H7 (cell line): Measurements from ENCODE around the gene SIN3B. TPM values are rescaled to one million over a fixed set of nuclear protein-coding genes. Genes with fewer than 3 reads are reported as not detected.
"Not testable (repeated sequence)": the region's sequence is repeated elsewhere in the genome, so short reads cannot be mapped to it uniquely, and the experiment has no call there.

Experiments used
- DNase-seq: peaks from one replicate; pipeline ENCODE4 v3.0.0; 2012
- H3K27me3 ChIP-seq: 2 replicates; pipeline ENCODE4 v1.6.0; 2011; ENCODE audit warnings: mild to moderate bottlenecking, low read length; ENCODE audit not compliant: control insufficient read depth, insufficient read depth
- H3K36me3 ChIP-seq: replicated peaks from 2 replicates; pipeline ENCODE4 v1.5.1; 2011; ENCODE audit warnings: low read length; ENCODE audit not compliant: control insufficient read depth, insufficient read depth
- H3K4me3 ChIP-seq: 2 replicates; pipeline ENCODE4 v1.5.1; 2011; ENCODE audit warnings: low read depth, mild to moderate bottlenecking, control low read depth, low read length, moderate library complexity; ENCODE audit not compliant: insufficient read depth
- total RNA-seq: library from RNA; depleted of rRNA; stranded (reverse); fragments of >200 nt; shearing (Covaris generic); gene quantifications from 2 replicates; pipeline ENCODE4 v1.2.3, GENCODE V29; 2014

Gene SIN3B
- total RNA-seq, 1 experiment from 2014 or later, result 47.3 TPM

DNA sequence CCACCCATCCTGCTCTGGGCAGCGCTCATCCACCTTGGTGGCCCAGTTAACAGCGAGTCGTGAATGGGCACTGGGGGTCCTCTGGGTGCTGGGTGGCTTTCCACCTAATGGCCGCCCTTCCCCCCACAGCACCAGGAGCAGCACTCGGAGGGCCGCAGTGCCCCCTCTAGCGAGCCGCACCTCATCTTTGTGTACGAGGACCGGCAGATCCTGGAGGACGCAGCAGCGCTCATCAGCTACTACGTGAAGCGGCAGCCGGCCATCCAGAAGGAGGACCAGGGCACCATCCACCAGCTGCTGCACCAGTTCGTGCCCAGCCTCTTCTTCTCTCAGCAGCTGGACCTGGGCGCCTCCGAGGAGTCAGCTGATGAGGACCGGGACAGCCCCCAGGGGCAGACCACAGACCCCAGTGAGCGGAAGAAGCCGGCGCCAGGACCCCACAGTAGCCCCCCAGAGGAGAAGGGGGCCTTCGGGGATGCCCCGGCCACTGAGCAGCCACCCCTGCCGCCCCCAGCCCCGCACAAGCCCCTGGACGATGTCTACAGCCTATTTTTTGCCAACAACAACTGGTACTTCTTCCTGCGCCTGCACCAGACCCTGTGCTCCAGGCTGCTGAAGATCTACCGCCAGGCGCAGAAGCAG lies 40.3 kb downstream of the SIN3B start:
- no peaks in the 10 kb centered on the region for H3K27me3 ChIP-seq
- H3K4me3 ChIP-seq, result no peak overlapping the region
- DNase-seq, result no peak
- peaks cover 48% of the 10 kb centered on the region for H3K36me3 ChIP-seq

DNA sequence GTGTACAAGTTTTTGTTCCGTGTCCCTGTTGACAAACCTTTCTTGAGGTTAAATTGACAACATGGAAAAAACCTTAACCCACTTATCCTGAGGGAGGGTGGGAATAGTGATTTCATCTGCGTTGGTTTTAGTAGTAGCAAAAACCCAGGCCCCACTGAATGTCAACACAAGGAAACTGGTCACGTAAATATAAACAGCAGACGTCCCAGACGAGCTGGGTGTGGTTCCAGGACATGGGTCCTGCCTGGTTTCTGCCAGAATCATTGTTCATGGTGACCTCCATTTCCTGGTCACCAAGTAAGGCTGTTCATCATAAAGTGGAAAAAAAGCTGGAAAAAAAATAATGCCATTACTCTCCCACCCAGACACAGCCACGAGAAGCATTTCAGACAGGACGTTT lies 42.7 kb downstream of the SIN3B start:
- Histone ChIP-seq H3K36me3 (peaks cover 36% of the 10 kb centered on the region), H3K4me3 (no peak overlapping the region), H3K27me3 (no peaks in the 10 kb centered on the region)
- DNase-seq, result no peak

DNA sequence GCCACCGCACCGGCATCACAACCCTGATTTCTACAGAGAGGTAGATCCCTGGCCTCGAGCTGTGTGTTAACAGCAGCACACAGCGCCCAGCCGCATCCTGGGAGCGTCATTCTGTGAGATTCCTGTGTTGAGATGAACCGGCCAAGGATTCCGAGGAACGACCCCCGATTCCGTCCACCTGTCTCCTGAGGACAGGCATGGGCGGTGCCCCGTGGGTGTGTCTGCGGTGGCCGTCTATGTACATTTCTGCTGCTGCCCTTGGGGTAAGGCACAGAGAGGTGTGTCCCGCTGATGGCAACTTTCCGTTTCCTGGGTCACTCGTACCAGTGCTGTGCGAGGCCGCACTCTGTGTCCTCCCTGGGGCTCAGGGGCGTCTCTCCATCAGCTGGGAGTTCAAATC lies 43.5 kb downstream of the SIN3B start:
- no peak for DNase-seq
- no peak overlapping the region for H3K4me3 ChIP-seq
- H3K36me3 ChIP-seq, result peaks cover 38% of the 10 kb centered on the region
- H3K27me3 ChIP-seq, result no peaks in the 10 kb centered on the region

DNA sequence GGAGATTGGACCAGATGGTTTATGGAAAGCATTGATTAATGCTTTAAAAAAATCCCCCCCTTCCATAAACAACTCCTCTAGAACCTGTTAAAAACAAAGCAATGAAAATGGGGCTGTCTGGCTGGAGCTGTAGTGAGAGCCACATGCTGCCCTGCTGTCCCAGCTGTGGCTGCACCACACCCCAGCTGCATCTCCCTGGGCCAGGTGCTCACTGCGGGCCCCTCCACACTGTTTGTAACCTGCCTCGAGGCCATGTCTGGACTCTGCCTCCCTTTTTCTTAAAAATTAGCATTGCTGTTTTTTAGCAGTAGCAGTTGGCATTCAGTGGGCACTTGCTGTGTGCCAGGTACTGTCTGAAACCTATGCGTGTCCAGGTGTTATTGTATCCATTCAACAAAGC lies 44.4 kb downstream of the SIN3B start:
- Histone ChIP-seq H3K36me3 (peaks cover 35% of the 10 kb centered on the region), H3K27me3 (no peaks in the 10 kb centered on the region)

DNA sequence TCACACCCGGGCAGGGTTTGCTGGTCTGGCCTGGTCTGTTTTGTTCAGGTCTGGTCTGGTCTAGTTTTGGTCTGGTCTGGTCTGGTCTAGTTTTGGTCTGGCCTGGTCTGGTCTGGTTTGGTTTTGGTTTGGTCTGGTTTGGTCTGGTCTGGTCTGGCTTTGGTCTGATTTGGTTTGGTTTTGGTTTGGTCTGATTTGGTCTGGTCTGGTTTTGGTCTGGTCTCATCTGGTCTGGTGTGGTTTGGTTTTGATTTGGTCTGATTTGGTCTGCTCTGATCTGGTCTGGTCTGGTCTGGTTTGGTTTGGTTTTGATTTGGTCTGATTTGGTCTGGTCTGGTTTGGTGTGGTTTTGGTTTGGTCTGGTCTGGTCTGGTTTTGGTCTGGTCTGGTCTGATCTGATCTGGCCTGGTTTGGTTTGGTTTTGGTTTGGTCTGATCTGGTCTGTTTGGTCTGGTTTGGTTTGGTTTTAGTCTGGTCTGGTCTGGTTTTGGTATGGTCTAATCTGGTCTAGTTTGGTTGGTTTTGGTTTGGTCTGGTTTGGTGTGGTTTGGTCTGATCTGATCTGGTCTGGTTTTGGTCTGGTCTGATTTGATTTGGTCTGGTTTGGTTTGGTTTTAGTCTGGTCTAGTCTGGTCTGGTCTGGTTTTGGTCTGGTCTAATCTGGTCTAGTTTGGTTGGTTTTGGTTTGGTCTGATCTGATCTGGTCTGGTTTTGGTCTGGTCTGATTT lies 45.2 kb downstream of the SIN3B start:
- no peaks in the 10 kb centered on the region for H3K27me3 ChIP-seq
- peaks cover 36% of the 10 kb centered on the region for H3K36me3 ChIP-seq
- DNase-seq, result no peak
- H3K4me3 ChIP-seq, result no peak overlapping the region

More for the DNA sequence above, 44.4 kb downstream of the SIN3B start:
- no peak overlapping the region for H3K4me3 ChIP-seq
- DNase-seq, result no peak

DNA sequence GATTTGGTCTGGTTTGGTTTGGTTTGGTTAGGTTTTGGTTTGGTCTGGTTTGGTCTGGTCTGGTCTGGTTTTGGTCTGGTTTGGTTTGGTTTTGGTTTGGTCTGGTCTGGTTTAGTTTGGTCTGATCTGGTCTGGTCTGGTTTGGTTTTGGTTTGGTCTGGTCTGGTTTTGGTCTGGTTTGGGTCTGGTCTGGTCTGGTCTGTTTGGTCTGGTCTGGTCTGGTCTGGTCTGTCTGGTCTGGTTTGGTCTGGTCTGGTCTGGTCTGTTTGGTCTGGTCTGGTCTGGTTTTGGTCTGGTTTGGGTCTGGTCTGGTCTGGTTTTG lies 45.7 kb downstream of the SIN3B start:
- not testable (repeated sequence) for H3K27me3 ChIP-seq, DNase-seq, H3K4me3 ChIP-seq
- peaks cover 38% of the 10 kb centered on the region for H3K36me3 ChIP-seq

DNA sequence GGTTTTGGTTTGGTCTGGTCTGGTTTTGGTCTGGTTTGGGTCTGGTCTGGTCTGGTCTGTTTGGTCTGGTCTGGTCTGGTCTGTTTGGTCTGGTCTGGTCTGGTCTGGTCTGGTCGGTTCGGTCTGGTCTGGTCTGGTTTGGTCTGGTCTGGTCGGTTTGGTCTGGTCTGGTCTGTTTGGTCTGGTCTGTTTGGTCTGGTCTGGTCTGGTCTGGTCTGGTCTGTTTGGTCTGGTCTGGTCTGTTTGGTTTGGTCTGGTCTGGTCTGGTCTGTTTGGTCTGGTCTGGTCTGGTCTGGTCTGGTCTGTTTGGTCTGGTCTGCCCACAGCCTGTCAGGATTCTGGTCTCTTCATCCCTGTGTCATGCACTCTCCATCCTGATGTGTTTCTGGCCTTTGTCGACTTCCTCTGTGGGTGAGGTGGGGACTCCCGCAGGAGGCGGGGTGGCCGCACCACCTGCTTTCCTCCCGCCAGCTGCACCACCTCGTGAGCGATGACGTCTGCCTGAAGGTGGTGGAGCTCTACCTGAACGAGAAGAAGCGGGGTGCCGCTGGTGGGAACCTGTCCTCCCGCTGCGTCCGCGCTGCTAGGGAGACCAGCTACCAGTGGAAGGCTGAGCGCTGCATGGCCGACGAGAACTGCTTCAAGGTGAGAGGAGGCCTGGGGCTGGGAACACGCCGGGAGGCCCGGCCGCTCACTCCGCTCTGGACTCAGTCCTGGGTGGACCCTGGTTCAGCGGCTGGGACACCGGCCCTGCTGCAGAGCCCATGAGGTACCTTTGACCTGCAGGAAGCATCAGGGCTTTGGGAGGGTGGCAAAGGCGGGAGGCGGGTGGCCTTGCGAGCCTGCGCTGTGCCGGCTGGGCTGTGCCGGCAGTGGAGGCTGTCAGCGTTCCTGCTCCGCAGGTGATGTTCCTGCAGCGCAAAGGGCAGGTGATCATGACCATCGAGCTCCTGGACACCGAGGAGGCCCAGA lies 46.7 kb downstream of the SIN3B start:
- Histone ChIP-seq H3K4me3 (no peak overlapping the region), H3K36me3 (peaks cover 35% of the 10 kb centered on the region), H3K27me3 (no peaks in the 10 kb centered on the region)
- DNase-seq, result no peak

DNA sequence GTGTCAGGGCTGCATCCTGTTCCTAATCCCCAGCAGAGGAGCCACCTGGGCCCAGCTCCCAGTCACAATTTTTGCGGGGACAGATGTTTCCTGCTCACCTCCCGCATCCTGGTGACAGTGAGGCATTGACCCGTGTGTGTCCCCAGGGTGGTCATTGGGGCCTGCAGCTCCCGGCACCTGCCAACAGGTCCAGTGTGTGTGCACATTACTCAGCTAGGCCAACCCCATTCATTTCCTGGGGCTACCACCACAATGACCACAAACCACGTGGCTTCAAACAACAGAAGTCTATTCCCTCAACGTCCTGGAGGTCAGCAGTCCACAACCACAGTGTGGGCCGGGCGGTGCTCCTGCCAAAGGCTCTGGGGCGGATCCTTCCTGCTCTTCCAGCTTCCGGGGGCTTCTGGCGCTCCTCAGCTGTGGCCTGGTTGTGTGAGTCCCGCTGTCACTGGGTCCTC lies 47.7 kb downstream of the SIN3B start:
- Histone ChIP-seq H3K36me3 (peaks cover 25% of the 10 kb centered on the region), H3K4me3 (no peak overlapping the region), H3K27me3 (no peaks in the 10 kb centered on the region)
- DNase-seq, result no peak

DNA sequence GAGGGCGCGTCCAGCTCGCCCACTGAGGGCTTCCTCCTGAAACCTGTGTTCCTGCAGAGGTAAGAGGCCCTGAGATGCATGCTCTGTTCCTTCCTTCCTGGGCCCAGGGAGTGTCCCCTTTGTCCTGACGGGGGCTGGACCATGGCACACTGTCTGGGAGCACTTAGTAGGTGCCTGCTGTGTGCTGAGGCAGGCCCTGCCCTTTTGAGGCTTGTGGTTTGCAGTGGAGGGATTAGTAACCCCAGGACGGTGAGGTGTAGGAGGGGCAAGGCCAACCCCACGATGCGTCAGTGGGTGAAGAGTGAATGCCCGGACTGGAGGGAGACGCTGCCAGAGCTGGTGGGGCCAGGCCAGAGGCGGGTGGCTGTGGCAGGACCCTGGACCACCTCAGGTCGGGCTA lies 48.4 kb downstream of the SIN3B start:
- Histone ChIP-seq H3K36me3 (peaks cover 23% of the 10 kb centered on the region), H3K27me3 (no peaks in the 10 kb centered on the region), H3K4me3 (no peak overlapping the region)
- DNase-seq, result no peak

DNA sequence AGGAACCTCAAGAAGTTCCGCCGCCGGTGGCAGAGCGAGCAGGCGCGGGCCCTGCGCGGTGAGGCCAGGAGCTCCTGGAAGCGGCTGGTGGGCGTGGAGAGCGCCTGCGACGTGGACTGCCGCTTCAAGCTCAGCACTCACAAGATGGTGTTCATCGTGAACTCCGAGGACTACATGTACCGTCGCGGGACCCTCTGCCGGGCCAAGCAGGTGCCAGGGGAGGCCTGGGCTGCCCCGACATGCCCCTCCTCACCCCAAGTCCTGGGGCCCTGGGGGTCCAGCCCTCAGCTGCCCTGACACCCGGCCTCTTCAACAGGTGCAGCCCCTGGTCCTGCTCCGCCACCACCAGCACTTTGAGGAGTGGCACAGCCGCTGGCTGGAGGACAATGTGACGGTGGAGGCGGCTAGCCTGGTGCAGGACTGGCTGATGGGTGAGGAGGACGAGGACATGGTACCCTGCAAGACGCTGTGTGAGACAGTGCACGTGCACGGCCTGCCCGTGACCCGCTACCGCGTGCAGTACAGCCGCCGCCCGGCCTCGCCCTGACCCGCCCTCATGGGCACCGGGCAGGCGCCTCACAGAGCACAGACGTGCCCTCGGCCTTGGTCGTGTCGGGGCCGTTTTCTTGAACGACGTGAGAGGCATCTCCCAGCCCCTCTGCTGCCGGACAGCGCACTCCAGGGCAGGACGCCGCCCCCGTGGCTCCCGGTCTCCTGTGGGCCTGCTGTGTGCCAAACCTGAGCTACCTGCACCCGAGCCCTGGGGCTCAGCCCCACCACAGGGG lies 49.2 kb downstream of the SIN3B start:
- H3K36me3 ChIP-seq, result peaks cover 20% of the 10 kb centered on the region
- no peak for DNase-seq
- no peak overlapping the region for H3K4me3 ChIP-seq
- no peaks in the 10 kb centered on the region for H3K27me3 ChIP-seq

DNA sequence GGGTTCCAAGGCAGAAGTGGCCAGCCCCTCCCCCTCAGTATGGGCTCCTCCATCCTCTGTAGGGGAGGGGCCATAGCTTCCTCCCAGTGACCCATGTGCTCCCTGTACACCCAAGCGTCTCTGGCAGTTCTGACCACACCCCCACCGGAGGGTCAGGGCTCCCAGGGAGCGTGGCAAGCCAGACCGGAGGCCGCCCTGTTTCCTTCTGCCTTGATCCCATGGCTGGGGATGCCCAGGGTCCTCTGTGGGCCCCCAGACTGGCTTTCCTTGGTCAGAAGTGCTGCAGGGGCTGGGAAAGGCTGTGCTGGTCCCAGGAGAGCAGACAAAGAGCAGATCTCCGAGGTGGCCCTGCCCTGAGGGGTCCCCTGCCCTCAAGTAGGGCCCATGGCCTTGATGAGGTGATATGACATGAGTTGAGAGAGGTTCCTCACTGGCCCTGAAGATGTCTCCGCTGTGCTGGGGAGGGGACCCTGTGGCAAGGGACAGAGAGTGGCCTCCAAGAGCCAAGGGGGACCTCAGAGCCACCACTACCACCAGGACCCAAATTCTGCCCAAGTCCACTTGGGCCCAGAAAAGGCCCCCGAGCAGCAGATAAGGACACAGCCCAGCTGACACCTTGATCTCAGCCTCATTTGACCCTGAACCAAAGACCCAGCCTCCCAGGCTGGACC lies 51.8 kb downstream of the SIN3B start:
- DNase-seq, result no peak
- Histone ChIP-seq H3K27me3 (no peaks in the 10 kb centered on the region), H3K4me3 (no peak overlapping the region), H3K36me3 (peaks cover 17% of the 10 kb centered on the region)

DNA sequence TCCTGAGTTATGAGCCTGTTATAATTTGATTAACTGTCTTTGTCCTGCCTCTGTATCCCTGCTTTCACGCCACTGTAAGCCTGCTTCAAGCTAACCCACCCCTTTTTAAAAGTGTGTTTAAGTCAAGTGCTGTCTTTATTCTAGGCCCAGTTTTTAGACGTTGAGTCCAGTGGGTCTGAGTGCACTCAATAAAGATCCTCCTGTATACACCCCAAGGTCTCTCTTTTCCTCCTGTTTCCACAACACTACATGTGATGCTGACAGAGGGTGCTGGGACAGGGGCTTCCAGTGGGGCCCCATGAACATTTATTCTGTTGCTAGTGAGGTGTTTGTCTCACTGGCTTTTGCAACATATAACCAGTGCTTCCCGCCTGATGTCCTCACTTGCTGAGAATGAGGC lies 52.9 kb downstream of the SIN3B start:
- DNase-seq, result no peak
- Histone ChIP-seq H3K36me3 (peaks cover 11% of the 10 kb centered on the region), H3K4me3 (no peak overlapping the region), H3K27me3 (no peaks in the 10 kb centered on the region)

DNA sequence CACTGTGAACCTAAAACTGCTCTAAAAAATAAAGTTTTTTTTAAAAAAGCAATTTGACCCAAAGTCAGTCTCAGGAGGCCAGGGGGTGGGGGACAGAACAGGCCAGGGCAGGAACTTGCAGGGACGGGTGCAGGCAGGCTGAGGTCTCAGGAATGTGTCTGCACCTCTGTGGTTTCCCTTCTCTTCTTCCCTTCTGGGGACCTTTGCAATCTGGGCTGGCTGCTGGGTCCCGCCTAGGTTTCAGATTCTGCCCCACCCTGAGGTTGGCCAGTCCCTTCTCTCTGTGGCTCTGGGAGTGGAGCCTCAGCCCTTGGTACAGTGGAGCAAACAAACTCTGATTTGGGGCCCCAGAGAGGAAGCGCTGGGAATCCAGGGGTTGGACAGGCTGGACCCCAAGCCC lies 54.3 kb downstream of the SIN3B start:
- H3K36me3 ChIP-seq, result peaks cover 6% of the 10 kb centered on the region
- H3K4me3 ChIP-seq, result no peak overlapping the region
- no peak for DNase-seq
- no peaks in the 10 kb centered on the region for H3K27me3 ChIP-seq

DNA sequence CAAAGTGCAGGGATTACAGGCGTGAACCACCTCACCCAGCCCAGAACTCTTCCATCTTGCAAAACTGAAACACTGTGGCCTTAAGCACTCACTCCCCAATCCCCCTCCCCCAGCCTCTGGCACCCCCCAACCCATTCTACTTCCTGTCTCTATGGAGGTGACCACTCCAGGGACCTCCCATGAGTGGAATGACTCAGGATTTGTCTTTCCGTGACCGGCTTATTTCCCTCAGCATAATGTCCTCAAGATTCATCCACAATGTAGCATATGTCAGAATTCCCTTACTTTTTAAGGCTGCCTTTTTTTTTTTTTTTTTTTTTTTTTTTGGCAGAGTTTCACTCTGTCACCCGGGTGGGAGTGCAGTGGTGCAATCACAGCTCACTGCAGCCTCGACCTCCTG lies 56.0 kb downstream of the SIN3B start:
- no peaks in the 10 kb centered on the region for H3K36me3 ChIP-seq
- H3K4me3 ChIP-seq, result no peak overlapping the region
- DNase-seq, result no peak
- H3K27me3 ChIP-seq, result no peaks in the 10 kb centered on the region
